GM21576 (cell line): Measurements from ENCODE around the gene SMURF2.
"Not testable (repeated sequence)": the region's sequence is repeated elsewhere in the genome, so short reads cannot be mapped to it uniquely, and the experiment has no call there.

Experiments used
- ATAC-seq: cut with Tn5 transposase; IDR thresholded peaks from one replicate; pipeline ENCODE4 v1.9.1; 2021; ENCODE audit warnings: mild to moderate bottlenecking, moderate library complexity; ENCODE audit not compliant: unreplicated experiment

Gene SMURF2

DNA sequence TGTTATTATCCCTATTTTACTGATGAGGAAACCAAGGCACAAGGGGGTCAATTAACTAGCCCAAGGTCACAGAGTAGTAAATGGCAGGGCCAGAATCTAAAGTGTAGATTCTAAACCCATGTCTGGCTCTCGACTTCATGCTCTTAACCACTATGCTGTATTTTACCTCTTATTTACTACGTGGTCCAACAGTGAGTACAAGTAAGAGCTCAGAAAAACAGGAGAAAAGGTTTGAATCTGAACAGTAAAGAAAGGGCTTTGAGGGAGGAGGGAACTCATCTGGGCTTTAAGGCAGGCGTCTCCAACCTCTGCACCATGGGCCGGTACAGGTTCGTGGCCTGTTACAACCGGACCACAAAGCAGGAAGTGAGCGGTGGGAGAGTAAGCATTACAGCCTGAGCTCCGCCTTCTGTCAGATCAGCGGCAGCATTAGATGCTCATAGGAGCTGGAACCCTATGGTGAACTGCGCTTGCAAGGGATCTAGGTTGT is 62.9 kb downstream of the SMURF2 start:
- peak; percentile 88 for ATAC-seq

GRCh38 chr17:64598672-64599071 is 63.4 kb downstream of the SMURF2 start:
- ATAC-seq, result no peak

- no peak for ATAC-seq
Measured at GRCh38 chr17:64596988-64597387, 65.1 kb downstream of the SMURF2 start.

DNA sequence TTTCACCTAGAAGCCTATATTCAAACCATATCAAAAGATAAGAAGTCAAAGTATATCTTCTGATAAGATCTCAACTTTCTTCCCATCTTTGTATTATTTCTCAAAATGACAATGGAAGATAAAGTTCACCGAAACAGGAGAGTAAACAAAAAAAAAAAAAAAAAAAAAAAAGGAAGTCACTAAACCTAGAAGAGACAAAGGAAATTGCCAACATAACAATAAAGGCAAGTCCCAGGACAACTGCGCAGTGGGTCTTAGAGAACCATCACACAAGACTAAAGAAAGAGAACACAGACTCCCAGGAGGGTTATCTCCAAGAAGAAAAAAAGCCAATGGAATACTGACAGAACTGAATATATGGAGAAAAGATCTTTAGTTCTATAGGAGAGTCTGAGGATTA is 65.7 kb downstream of the SMURF2 start:
- no peak for ATAC-seq

DNA sequence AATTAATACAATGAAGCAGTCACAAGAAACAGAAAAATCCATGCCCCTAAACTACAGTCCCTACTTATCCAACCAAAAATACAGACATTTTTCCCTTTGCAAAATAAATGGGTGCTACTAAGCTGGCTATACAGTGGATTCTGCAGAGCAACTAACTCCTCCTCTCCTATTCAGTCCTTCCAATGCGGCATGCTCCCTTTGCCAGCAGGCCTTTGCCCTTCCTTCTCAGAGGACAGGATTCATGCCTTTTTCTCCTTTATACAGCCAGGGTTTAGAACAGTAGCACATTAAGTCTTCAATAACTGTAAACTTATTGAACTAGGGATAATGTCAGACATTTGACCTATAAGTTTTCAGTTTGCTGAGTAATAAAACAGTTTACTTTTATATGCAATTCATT is 70.2 kb downstream of the SMURF2 start:
- no peak for ATAC-seq

GRCh38 chr17:64585146-64585545 is 77.0 kb downstream of the SMURF2 start:
- ATAC-seq, result no peak

DNA sequence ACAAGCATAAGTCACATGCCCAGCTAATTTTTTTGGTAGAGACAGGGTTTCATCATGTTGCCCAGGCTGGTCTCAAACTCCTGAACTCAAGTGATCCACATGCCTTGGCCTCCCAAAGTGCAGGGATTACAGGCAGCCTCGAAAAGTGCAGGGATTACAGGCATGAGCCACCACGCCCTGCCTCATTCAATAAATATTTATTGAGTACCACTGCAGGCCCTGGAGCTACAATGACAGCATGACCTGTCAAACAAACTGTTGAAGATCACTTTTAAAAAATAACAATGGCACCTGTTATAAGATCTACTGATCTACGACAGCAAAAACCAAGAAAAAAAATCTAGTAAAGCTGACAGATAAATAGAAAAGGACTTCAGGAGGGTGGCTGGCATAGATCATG is 79.1 kb downstream of the SMURF2 start:
- no peak for ATAC-seq

DNA sequence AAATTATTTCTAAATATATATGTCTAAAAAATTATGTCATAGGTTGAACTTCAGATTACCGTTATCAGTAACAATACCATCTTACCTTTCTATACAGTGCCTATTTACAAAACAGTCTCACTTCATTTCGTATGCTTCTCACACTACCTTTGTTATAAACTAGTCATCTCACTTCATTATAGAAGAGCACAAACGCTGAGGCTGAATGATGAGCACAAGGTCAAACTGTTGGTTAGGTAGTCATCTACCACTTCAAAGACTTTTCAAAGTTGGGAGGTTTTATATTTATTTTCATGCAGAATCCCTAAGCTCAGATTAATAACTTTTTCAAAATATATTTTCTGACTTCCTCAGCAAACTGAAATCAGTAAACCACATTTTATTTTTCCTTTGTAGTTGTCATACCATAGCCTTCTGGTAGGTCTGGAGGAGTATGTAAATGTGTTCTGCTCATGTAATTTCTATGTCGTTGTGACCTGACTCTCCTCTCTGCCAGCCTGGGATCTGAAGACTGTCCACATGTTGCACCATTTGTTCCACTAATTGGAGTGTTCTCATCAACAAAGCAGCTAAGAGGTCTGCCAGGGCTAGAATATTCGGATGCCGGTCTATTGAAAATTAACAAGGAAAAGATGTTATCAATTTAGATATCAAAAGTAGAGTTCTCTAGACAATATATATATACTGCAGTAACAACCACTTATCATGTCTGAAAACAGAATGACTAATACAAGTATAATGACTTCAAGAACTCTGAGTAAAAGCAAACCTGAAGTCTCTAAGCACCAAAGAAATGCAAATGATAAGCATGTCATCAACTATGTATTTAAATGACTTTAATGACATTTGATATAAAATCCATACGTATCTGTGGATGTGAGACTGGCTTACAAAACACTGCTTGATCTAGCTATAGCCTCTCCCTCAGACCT is 81.5 kb downstream of the SMURF2 start:
- no peak for ATAC-seq

GRCh38 chr17:64579917-64580316 is 82.2 kb downstream of the SMURF2 start:
- no peak for ATAC-seq

- not testable (repeated sequence) for ATAC-seq
Measured at GRCh38 chr17:64577025-64577424, 85.1 kb downstream of the SMURF2 start.

DNA sequence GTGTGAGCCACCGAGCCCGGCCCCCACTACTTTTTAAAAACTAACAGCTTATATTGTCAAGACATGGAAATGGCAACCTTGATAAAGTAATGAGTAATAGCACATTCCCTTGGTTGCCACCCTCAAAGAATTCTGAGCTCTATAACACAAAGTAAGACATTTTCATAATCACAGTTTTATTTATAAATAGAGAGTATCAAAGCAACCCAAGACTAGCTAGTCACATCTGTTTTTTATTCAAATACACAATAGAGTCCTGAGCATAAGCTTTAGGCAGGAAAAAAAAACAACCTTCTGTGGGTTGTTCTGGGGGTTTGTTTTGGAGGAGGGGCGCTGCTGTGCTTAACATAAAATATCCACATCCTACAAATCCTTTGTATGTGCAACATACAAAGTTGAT is 86.7 kb downstream of the SMURF2 start:
- no peak for ATAC-seq

DNA sequence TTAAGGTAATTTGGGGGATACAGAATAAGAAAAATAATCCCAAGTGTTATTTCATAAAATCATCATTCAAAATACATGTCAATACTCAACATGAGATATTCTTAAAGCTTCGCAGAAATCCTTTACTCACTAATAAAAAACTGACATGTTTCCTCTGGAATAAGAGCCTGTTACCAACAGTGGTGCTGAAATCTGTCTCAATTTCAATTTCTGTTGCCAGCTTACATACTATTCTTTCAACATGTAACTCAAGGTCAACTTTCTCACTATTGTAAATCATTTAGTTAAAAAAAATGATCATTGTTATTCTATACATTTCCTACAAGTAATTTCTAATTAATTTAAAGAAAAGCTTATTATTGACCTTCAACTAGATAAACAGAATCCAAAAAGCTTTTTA is 87.5 kb downstream of the SMURF2 start:
- ATAC-seq, result no peak

- no peak for ATAC-seq
Measured at GRCh38 chr17:64573214-64573613, 88.9 kb downstream of the SMURF2 start.

GRCh38 chr17:64572682-64573154 is 89.4 kb downstream of the SMURF2 start:
- no peak for ATAC-seq

GRCh38 chr17:64571746-64572145 is 90.4 kb downstream of the SMURF2 start:
- ATAC-seq, result no peak

DNA sequence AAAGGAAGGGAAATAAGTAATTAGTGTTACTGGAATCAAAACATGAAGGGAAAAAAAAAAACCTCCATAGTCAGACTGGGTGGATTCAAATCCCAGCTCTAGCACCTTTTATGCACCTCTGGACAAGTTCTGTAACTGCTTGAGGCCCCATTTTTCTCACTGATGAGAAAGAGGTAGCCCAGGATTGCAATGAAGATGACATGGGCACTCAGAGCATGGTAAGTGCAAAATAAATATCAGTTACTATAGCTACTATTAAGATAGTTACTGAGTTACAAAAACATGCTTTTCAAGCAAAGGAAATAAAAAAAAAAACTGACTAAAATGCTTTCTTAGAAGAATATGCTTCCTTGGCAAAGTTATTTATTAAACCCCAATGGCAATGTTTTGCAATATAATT is 96.5 kb downstream of the SMURF2 start:
- no peak for ATAC-seq

GRCh38 chr17:64564098-64564497 is 98.0 kb downstream of the SMURF2 start:
- ATAC-seq, result no peak

GRCh38 chr17:64555281-64555680 is 106.8 kb downstream of the SMURF2 start:
- ATAC-seq, result no peak

GRCh38 chr17:64554028-64554637 is 108.0 kb downstream of the SMURF2 start:
- ATAC-seq, result no peak

- no peak for ATAC-seq
Measured at GRCh38 chr17:64551461-64551860, 110.6 kb downstream of the SMURF2 start.

DNA sequence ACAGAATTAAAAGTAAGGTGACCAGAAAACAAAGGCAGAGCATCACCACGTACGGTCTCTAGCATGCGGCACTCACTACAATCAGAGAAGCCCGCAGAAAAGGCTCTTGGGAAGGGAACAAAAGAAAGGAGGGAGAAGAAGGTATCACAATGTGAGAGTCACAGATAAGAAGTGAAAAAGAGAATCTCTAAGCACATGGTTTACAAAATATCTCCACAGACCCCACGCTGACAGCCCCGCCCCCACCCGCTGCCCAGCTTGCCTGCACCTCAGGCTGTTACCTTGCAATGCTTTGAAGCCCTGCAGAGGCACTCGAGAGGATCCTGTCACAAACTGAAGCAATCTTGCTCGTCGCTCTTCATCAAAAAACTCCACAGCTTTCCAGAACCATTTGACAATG is 114.8 kb downstream of the SMURF2 start:
- no peak for ATAC-seq

GRCh38 chr17:64546716-64547115 is 115.4 kb downstream of the SMURF2 start:
- ATAC-seq, result no peak
